Femur (tissue), 1 donor: ENCODE measurements around the gene TMED6.

Experiments used
- DNase-seq: peaks from one replicate; pipeline ENCODE4 v3.0.0-alpha.2; 2017

TMED6 gene

DNA sequence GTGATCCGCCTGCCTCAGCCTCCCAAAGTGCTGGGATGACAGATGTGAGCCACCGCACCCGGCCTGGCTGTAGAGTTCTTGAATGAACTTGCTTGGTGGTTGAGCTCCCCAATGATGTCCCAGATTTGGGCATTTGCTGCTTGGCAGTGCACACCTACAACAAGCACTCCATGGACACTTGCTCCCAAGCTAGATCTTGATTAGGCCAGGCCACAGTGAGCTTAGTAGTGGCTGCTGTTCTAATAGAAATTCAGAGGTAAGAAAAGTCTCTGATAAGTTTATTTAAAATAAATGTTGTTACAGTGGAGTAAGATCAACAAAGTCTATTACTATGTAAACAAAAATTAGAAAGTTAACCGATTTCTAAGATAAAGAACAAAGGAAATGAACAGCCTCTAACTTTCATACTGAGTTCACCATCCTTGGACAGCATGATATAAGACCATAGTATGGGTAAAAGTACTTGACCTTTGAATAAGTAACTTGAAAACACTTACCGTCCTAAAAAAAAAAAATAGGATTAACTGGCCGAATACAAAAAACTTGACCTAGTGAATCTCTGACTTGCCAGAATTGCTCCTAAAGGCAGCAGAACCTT is 951 bp downstream of the TMED6 start:
- DNase-seq = no peak

DNA sequence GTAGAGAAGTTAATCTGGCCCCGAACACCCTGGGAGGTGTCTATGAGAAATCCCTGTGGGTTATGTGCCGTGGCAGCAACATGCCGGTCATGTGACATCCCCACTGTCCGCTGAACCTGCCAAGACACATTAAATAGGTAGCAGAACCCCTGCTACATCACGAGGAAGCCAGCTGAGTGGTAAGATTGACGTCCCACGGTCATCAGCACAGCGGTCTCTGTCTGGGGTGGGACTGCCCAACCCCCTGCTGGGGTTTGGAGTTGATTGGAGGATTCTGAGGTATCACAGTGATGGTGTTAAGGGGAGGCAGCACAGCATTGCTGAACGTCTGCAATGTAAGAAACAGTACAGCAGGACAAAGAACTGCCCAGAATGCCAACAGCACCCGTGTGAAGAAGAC is 2.0 kb downstream of the TMED6 start:
- DNase-seq = no peak

DNA sequence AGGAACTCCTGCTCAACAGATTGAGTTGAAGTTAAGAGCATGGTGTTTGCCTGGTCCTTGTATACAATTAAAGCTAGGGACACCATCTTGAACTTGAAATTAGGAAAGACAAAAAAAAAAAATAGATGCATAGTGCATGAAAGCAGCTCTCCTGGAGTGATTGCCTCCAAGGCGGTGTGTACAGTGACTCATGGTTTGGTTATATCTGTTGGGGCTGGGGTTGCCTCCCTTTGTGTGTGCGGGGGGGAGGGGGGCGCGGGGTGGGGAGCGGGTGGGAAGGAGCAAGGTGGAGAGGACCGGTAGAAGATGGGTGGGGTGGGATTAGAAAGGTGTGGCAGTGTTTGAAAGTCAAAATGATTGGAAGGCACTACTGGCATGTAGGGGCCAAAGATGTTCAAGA is 3.4 kb downstream of the TMED6 start:
- DNase-seq = no peak

DNA sequence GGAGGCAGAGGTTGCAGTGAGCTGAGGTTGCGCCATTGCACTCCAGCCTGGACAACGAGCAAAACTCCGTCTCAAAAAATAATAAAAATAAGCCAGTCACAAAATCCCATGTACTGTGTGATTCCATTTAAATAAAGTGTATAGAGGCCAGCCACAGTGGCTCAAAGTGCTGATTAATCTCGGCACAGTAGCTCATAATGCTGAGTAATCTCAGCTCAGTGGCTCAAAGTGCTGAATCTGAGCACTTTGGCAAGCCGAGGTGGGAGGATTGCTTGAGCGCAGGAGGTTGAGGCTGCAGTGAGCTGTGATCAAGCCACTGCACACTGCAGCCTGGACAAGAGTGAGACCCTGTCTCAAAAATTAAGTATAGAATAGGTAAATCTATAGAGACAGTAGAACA is 4.9 kb downstream of the TMED6 start:
- no peak for DNase-seq

DNA sequence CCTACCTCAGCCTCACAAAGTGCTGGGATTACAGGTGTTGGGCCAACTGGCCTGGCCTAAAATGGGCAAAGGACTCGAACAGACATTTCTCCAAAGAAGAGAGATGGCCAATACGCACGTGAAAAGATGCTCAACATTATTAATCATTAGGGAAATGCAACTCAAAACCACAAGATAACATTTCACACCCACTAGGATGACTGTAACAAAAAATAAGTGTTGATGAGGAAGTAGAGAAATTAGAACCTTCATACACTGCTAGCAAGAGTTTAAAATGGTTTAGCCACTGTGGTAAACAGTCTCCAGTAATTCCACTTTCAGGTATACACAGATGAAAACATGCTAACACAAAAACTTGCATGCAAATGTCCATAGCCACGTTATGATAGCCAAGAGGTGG is 5.7 kb downstream of the TMED6 start:
- DNase-seq = no peak

DNA sequence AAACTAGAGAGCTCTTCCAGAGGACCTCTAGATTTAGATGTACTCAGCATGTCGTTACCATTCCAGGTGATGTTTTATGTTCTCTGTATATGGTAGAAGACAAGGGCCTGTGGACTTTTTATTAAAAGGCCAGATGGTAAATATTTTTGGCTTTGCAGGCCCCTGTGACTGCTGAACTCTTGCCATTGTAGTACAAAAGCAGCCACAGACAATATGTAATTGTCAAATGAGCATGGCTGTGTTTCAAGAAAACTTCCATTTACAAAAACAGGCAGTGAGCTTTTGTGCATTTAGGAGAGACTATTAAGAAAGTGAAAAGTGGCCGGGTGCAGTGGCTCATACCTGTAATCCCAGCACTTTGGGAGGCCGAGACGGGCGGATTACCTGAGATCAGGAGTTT is 7.4 kb downstream of the TMED6 start:
- DNase-seq = no peak

DNA sequence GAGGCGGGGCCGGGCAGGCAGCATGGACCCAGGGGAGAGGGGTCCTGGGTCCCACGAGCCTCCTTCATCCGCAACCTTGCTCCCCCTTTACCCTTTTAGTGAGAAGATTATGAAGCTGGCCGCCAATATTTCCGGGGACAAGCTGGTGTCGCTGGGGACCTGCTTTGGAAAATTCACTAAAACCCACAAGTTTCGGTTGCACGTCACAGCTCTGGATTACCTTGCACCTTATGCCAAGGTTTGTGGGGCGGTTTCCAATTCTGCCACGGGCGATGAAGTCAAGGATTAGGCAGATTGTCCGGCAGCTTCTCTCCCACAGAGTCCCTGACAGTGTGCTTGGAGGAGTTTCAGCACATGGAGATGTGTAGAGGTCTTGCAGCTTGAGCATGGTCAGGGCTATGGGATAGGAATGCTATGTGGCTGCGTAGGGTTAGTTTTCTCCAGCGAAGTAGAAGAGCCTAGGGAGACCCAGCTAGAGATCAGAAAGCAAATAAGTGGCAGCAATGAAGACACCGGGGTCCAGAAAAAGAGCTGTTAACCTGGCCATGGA is 11.4 kb downstream of the TMED6 start:
- DNase-seq = no peak

DNA sequence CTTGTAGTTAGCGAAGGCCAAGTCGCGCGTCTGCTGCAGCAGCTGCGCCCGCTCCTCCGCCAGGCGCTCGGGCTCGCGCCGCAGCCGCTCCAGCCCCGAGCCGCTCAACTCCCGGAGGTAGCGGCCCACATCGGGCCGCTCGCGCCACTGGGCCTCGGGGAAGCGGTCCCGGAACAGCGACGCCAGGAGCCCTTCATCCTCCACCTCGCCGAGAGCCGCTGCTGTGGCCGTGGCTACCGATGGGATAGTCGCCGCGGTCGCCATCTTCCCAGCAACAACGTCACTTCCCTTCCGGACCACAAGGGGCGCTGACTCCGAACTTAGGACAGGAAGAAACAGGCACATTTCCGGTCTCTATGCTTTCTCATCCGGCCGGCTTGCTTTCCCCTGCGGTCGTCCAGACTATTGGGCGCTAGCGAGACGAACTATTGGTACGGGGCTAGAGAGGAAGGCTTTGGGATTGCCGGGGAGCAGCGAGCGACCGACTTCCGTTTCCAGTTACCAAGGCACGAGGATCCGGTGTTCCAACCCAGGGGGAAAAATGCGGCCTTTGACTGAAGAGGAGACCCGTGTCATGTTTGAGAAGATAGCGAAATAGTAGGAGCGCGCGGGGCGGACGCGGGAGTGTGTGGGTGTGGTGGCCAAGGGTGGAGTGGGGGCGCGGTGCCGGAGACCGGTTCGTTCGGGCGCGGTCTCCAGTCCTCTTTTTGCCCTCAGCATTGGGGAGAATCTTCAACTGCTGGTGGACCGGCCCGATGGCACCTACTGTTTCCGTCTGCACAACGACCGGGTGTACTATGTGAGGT is 12.1 kb downstream of the TMED6 start, which contains the start of the genes COG8 and NIP7:
Gene COG8 (minus strand): TSS at position 276 of the 806 bp plus-strand sequence. CDS start 12 bp downstream, at position 264.
Gene NIP7 (plus strand): TSS at position 484 of the 806 bp plus-strand sequence. CDS start 58 bp downstream, at position 542.
- DNase-seq = peak; percentile 98

DNA sequence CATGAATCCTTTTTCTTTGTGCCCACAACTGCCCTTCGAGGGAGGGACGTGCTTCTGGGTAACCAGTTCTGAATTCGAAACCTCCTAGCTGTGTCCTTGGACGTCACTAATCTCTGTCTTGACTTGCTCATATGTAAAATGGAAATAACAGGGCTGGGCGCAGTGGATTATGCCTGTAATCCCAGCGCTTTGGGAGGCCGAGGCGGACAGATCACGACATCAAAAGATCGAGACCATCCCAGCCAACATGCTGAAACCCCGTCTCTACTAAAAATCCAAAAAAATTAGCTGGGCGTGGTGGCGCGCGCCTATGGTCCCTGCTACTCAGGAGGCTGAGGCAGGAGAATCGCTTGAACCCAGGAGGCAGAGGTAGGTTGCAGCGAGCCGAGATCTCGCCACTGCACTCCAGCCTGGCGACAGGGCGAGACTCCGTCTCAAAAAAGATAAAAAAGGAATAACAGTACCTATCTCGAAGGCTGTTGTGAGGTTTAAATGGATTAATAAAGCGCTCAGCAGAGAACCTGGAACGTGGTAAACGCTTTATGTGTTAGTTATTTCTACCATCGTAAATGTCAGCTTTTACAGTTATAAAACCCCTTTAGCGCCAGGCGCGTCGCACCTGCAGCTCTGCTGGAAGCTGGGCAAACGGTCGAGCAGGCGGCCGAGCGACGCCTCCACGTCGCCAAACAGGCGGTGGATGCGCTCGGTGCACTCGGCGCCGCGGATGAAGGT is 12.9 kb downstream of the TMED6 start:
- DNase-seq = no peak

DNA sequence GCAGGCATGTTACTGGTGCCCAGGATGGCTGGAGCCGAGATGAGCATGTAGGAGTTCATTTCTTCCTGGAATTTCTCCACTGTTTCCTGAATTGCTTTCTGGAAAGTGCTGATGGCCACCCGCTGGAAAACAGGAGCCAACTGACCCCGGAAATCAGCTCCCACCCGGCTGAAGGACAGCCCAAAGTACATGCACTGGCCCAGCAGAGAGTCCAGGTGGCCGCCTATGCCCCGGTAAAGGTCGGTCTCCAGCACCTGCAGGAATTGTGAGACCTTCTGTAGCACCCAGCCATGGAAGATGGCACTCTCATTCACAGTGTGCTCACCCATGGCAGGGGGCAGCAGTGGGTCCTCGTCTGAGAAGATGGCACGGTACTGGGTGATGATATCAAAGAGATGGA is 16.9 kb downstream of the TMED6 start:
- no peak for DNase-seq

DNA sequence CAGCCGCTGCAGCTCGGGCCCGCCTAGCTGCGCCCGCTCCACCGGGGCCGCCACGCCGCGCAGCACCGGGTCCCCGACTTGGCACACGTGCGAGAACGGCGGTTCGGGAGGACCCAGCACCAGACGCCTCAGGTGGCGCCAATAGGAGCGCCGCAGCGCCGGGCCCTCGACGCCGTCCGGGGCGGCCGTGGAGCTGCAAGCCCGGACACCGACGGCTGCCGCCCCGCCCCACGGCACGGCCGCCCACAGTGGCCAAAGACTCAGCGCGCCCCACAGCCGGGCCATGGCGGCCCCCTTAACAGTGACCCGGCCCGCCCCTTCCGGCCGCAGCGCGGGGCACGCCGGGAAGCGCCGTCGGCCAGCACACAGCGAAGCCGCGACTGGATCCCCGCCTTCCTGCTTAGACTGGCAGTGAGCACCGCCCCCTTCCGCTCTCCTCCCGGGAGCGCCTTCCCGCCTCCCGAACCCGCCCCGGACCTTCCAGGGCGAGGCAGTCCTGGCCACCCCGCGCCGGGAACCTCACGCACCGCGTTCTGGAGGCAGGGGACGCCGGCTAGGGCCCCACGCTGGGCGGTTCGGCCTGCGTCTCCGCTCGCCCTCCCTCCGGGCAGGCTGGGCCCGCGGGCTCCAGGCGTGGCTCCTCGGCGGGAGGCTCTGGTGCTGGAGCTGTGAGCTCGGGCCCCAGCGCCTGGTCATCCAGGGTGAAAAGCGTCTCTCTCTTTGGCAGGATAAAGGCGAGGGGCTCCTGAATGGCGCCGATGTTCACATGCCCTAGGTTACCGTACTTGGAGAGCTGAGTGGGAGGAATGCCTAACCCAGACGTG is 21.1 kb downstream of the TMED6 start, which contains the start of gene PDF:
Gene PDF (minus strand): TSS at position 303 of the 824 bp plus-strand sequence. CDS start 18 bp downstream, at position 285.
- DNase-seq = peak; percentile 97

DNA sequence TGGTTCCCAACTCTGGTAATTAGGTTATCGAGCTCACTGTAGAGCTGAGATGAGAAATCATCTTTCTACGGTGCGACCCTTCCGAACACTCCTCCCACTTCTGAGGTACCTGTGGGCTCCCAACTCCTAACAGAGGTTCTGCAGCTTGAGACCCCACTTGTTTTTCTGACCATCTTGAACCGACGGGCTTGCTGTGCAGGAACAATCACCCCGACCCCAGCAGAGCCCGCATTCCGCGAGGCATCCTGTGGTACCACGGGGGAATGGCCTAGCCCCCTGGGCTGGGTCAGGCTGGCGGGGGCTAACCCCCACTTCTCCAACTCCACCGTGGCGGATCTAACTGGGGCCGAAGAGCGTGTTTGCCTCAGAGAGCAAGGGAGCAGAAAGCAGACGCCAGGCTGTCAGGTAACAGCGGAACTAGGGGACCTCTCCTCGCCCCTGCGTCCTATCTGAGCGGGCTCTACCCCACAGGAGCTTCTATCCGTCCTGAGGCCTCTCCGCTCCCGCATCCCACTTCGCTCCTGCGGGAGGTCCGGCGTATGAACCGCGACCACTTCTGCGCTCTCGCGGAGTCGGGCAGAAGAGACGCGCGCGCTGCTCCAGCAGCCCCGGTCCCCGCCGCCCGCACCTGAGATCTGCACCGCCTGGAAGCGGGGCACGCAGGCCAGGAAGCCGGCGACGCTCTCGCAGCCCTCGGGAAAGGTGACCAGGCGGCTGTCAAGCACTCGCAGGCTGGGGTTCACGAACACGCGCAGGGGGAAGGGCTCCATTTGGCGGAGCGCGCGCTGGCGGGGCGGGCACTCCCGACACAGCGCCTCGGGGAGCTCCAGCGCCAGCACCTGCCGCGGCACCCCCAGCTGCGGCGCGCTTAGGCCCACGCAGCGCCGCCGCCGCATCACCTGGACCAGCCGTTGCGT is 22.0 kb downstream of the TMED6 start:
- peak; percentile 48 for DNase-seq

DNA sequence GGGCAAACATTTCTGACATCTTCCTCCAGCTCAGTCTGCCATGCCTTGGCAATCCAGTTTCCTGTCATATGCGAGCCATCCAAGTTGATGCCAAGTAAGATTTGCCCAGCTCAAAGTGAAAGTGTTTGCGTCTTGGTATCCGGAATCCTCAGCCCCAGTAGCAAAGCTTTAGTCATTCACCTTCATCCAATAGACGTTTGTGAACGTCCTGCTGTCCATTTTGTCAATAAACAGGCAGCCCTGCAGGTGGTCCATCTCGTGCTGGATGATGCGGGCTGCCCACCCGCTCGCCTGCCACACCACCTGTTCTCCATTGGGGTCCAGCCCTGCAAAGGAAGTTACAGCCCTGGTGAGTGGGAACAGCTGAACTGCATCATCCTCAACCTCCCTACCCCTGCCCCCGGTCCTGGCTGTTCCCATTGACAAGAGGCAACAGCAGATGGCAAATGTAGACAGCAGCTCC is 22.7 kb downstream of the TMED6 start:
- DNase-seq = no peak

DNA sequence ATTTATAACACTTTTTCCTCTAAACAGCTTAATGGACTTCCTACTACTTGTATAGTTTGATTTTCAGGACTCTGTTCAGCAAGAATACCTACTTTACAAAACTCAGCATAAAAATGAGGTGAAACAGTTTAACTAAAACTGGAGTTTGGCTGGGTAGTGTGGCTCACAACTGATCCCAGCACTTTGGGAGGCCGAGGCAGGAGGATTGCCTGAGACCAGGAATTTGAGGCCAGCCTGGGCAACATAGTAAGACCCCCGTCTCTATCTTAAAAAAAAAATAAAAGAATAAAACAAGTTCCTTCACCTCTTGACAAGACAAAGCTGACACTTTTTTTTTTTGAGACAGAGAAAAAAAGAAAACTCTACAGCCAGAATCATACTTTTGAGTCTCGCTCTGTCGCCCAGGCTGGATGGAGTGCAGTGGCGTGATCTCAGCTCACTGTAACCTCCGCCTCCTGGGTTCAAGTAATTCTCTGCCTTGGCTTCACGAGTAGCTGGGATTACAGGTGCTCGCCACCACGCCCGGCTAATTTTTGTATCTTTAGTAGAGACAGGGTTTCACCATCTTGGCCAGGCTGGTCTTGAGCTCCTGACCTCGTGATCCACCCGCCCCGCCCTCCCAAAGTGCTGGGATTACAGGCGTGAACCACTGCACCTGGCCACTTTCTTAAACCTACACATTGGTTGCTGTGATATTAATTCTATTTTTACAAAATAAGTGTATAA is 23.8 kb downstream of the TMED6 start:
- DNase-seq = no peak

DNA sequence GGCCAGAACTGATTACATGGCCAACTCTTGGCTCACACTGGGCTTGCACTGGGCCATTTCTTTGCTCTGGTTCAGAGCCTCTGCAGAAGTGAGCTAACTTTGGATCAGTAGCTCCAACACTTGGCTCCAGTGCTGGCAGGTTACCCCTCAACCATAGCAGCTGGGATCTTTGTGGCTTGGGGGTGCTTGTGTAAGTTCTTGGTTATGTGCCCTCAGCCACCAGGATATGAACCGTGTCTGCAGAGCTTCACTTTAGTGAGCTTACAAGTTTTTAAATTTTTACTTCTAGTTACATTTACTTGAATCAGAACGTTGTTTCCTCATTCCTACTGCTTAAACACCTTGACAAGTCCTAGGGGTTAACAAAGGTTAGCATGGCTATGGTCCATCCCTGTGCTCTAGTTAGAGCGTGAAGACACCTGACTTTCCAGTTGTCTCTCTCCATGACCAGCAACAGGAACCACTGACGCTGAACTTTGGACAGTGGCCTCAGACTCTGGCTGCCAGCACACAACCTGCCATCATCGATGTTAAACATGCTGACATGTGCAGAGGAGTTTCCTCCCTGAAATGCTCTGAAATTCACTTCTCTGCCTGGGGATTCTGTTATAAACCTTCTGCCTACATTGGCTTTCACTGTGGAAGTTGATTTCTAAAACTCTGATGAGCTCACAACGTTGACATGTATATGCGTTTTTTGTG is 25.3 kb downstream of the TMED6 start:
- no peak for DNase-seq

DNA sequence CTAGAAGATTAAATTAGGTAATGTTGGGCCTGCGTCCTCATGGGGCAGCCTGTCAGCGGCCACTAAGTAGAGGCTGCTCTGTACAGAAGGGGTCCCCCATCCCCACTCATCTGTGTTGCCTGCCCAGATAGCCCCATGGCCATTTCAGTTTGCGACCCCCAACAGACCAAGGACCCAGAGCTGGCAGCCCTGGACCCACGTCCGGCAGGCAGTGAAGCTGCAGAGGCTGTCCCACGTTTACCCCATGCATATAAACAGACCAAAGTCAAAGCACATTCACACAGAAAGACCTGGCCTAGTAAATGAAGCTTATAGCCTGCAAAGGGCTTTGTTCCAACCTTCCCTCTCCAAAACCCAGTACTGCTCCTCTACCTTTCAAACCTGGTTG is 25.8 kb downstream of the TMED6 start:
- no peak for DNase-seq

DNA sequence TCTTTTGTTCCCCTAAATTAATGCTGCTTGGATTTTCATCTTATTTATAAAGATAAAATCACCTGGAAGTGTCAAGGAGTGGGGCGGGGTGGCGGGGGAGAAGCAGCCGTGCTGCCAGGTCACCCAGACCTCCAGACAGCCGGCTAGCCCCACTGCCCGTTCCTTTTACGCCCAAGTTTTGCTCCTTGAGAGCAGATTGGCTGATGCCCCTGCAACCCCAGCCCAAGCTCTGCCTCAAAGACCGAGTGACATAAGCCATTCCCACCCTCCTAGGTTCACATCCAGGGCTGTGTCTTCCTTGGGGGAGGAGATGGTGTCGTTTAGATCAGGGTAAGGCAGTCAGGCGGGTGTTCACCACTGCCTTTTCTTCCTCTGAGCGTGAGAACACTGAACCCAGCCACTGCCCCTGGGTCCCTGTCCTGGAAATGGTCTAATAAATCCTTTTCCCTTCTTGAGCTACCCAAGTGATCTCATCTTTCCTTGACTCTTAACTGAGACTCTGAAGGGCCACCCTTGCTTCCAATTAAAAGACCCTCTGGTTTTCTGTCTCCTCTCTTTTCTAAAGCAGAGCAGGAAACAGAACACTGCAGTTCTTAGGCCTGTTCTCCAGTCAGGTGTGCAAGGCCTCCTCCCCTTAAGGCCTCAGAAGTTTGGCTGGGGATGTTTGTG is 26.9 kb downstream of the TMED6 start:
- DNase-seq = no peak

DNA sequence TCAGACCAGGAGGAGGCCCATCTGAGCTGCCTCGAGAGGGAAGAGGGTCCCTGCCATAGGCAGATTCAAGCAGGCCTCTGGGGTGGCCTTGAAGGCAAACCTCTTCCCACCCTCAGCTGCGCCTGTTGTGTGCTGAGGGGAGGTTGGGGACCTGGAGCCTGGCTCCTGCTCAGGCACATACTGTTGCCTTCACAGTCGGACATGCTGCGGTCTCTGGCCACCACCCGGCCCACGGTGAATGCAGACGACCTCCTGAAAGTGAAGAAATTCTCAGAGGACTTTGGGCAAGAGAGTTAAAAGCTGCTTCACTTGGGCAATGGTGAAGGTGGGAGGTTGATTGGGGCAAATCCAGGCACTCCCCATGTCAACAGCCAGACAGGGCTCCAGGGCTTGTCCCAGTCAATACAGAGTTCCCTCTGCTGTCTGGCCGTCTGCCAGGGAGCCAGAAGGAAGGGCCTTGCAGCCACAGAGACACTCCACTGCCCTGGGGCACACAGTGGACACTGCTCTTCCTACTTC is 27.5 kb downstream of the TMED6 start:
- DNase-seq = no peak

DNA sequence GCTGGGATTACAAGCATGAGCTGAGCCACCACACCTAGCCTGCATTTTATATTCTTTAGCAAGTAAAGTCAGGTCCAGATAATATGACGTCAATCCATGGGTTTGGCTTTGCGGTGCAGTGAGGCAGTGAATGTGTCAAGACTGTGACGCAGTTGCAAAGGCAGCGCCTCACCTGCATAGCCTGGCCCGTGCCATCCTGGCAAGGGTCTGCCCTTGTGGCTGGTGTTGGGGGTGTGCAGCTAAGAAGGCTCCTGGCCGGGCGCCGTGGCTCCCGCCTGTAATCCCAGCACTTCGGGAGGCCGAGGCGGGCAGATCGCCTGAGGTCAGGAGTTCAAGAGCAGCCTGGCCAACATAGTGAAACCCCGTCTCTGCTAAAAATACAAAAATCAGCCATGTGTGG is 28.2 kb downstream of the TMED6 start:
- no peak for DNase-seq
